K562 (cell line): ENCODE results near the gene ARFRP1. TPM values are rescaled to one million over a fixed set of nuclear protein-coding genes. Genes with fewer than 3 reads are reported as not detected.

ENCODE experiments used
- CBFA2T2 ChIP-seq: fragments of 450-650 bp; conservative IDR thresholded peaks from 2 replicates; pipeline ENCODE4 v1.6.1; 2017; ENCODE audit warnings: mild to moderate bottlenecking
- LEF1 ChIP-seq: fragments of 450-650 bp; IDR thresholded peaks from 2 replicates; pipeline ENCODE4 v1.6.1; 2016; ENCODE audit warnings: mild to moderate bottlenecking
- MAFF ChIP-seq: IDR thresholded peaks from 2 replicates; pipeline ENCODE4 v1.6.1; 2012; ENCODE audit warnings: low read length, improper control_type of control experiment
- MAZ ChIP-seq, 2 experiments: fragments of 450-650 bp in 1 of 2; sonication (generic) in 1 of 2; formaldehyde crosslinking; IDR thresholded peaks in 1 of 2; conservative IDR thresholded peaks in 1 of 2; 2 replicates each; pipeline versions ENCODE4 v1.4.0 to v1.5.0; 2020; ENCODE audit warnings: mild to moderate bottlenecking in 1 of 2, missing genetic modification reagents in 1 of 2
- PHF21A ChIP-seq: fragments of 450-650 bp; IDR thresholded peaks from 2 replicates; pipeline ENCODE4 v1.6.1; 2017; ENCODE audit warnings: low read depth, borderline replicate concordance
- POLR2A ChIP-seq: fragments of 450-650 bp; conservative IDR thresholded peaks from 2 replicates; pipeline ENCODE4 v1.6.1; 2016
- SNRNP70 ChIP-seq: fragments of 200-400 bp; formaldehyde crosslinking; optimal IDR thresholded peaks from 2 replicates; pipeline ENCODE3; 2017; ENCODE audit warnings: low read depth, low read length
- SPI1 ChIP-seq: IDR thresholded peaks from 2 replicates; pipeline ENCODE4 v1.6.1; 2011; ENCODE audit warnings: low read depth, low read length, control low read depth, borderline replicate concordance
- ZFX ChIP-seq: sonication (generic); formaldehyde crosslinking; IDR thresholded peaks from 2 replicates; pipeline ENCODE4 v1.8.0; 2022; ENCODE audit warnings: mild to moderate bottlenecking, missing genetic modification reagents, moderate library complexity
- ZNF57 ChIP-seq: fragments of 450-650 bp; formaldehyde crosslinking; IDR thresholded peaks from 2 replicates; pipeline ENCODE4 v1.4.0; 2020; ENCODE audit warnings: mild to moderate bottlenecking, moderate library complexity
- ZNF668 ChIP-seq: fragments of 250-450 bp; sonication (Bioruptor Pico); IDR thresholded peaks from 2 replicates; pipeline ENCODE4 v1.8.0; 2022; ENCODE audit warnings: mild to moderate bottlenecking, inconsistent platforms
- ZNF830 ChIP-seq: fragments of 250-450 bp; sonication (Bioruptor Pico); IDR thresholded peaks from 2 replicates; pipeline ENCODE4 v1.5.0; 2021; ENCODE audit warnings: mild to moderate bottlenecking
- polyA plus RNA-seq, 8 experiments: library from polyadenylated mRNA; depleted of rRNA in 4 of 8; stranded (reverse) in 5 of 8; unstranded in 3 of 8; fragments of >200 nt; fragmentation: Nextera tagmentation in 2 of 8; fragmentation: Illumina TruSeq in 1 of 8; extraction: Ambion mirVana in 2 of 8; extraction: Trizol in 1 of 8; gene quantifications; 2 replicates each; pipeline versions ENCODE4 v1.2.1 to v1.2.3, GENCODE V29; 2011 to 2014; ENCODE audit warnings: inconsistent platforms in 1 of 8, missing spikeins in 1 of 8
- total RNA-seq, 7 experiments: library from RNA; depleted of rRNA in 6 of 7; stranded (reverse); fragments of >200 nt in 6 of 7; fragmentation: Illumina TruSeq in 2 of 7; extraction: Trizol in 2 of 7; gene quantifications; 2 replicates each; pipeline versions ENCODE4 v1.2.1 to v1.2.3, GENCODE V29; 2011 to 2021; ENCODE audit warnings: low replicate concordance in 1 of 7
- TF ChIP-seq, protein P1 (sequence below): fragments of 250-450 bp; sonication (Bioruptor Pico); IDR thresholded peaks from 2 replicates; pipeline ENCODE4 v1.5.0; 2022; ENCODE audit warnings: mild to moderate bottlenecking
- TF ChIP-seq, protein P2 (sequence below): fragments of 250-450 bp; sonication (Bioruptor Pico); IDR thresholded peaks from 2 replicates; pipeline ENCODE4 v1.4.0; 2020; ENCODE audit warnings: mild to moderate bottlenecking, moderate library complexity
- TF ChIP-seq, protein P3 (sequence below): fragments of 250-450 bp; sonication (Bioruptor Pico); IDR thresholded peaks from 2 replicates; pipeline ENCODE4 v1.5.0; 2020; ENCODE audit warnings: mild to moderate bottlenecking, borderline replicate concordance
- TF ChIP-seq, protein P4 (sequence below): fragments of 450-650 bp; formaldehyde crosslinking; IDR thresholded peaks from 2 replicates; pipeline ENCODE4 v1.4.0; 2022; ENCODE audit warnings: missing genetic modification characterization
- TF ChIP-seq, protein P5 (sequence below): fragments of 450-650 bp; IDR thresholded peaks from 2 replicates; pipeline ENCODE4 v1.6.1; 2017; ENCODE audit warnings: antibody characterized with exemption, mild to moderate bottlenecking

ARFRP1 gene
- total and polyA plus RNA-seq, 9 of the 15 experiments (the other 6 are each of a cell fraction or from before 2014, with no cell fraction given): 2.2 to 78.9 (median 37.3) TPM

DNA sequence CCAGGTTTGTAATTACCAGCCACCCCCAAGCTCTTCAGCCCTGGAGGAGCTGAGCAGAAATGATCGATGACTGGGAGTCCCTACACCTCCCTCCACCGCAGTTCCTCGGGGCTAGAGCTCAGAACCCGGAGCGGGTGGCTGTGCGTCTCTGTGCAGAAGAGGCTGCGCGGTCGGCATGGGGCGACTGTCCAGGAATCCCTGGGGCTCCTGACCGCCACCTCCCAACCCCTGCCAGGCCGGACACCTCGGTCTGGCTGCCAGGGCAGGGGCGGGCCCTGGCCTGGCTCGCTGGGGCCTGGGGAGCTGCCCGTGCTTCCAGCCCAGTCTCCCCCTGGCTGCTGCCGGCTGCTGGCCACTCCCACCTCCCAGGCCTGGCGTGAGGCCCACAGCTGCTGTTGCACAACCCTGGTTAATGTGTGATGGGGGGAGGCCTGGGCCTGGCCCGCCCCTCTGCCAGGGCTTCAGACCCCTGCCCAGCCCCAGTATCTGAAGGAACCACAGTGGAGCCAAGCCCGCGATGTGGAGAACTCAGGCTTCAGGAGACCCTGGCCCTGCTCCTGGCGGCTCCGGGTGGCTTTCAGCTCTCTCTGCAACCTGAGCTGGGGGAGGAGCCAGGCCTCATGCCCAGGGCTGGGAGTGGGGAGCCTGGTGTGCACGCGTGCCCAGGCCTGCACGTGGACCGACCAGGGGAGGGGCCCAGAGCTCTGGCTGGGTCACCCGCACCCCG lies 33.0 kb upstream of the ARFRP1 start (continued):
- TF ChIP-seq, protein P1, sequence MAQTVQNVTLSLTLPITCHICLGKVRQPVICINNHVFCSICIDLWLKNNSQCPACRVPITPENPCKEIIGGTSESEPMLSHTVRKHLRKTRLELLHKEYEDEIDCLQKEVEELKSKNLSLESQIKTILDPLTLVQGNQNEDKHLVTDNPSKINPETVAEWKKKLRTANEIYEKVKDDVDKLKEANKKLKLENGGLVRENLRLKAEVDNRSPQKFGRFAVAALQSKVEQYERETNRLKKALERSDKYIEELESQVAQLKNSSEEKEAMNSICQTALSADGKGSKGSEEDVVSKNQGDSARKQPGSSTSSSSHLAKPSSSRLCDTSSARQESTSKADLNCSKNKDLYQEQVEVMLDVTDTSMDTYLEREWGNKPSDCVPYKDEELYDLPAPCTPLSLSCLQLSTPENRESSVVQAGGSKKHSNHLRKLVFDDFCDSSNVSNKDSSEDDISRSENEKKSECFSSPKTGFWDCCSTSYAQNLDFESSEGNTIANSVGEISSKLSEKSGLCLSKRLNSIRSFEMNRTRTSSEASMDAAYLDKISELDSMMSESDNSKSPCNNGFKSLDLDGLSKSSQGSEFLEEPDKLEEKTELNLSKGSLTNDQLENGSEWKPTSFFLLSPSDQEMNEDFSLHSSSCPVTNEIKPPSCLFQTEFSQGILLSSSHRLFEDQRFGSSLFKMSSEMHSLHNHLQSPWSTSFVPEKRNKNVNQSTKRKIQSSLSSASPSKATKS (CRISPR knock-in tag): no peak
- TF ChIP-seq MAZ (CRISPR knock-in tag; conservative IDR thresholded peaks at IDR 0.05 in 1 of 2, IDR thresholded peaks at IDR 0.05 in 1 of 2) (peak in 1 of 2 experiments; percentile 48; a peak in 3 of 4 replicates), ZNF830 (CRISPR knock-in tag) (no peak), MAFF (no peak), SNRNP70 (no peak), ZNF57 (no peak), POLR2A (peak; percentile 62), LEF1 (no peak), ZNF668 (CRISPR knock-in tag) (no peak), SPI1 (no peak), ZFX (CRISPR knock-in tag) (peak; percentile 77), CBFA2T2 (no peak), PHF21A (no peak)
- TF ChIP-seq, protein P2, sequence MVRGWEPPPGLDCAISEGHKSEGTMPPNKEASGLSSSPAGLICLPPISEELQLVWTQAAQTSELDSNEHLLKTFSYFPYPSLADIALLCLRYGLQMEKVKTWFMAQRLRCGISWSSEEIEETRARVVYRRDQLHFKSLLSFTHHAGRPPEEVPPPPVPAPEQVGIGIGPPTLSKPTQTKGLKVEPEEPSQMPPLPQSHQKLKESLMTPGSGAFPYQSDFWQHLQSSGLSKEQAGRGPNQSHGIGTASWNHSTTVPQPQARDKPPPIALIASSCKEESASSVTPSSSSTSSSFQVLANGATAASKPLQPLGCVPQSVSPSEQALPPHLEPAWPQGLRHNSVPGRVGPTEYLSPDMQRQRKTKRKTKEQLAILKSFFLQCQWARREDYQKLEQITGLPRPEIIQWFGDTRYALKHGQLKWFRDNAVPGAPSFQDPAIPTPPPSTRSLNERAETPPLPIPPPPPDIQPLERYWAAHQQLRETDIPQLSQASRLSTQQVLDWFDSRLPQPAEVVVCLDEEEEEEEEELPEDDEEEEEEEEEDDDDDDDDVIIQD (CRISPR knock-in tag): no peak
- TF ChIP-seq, protein P3, sequence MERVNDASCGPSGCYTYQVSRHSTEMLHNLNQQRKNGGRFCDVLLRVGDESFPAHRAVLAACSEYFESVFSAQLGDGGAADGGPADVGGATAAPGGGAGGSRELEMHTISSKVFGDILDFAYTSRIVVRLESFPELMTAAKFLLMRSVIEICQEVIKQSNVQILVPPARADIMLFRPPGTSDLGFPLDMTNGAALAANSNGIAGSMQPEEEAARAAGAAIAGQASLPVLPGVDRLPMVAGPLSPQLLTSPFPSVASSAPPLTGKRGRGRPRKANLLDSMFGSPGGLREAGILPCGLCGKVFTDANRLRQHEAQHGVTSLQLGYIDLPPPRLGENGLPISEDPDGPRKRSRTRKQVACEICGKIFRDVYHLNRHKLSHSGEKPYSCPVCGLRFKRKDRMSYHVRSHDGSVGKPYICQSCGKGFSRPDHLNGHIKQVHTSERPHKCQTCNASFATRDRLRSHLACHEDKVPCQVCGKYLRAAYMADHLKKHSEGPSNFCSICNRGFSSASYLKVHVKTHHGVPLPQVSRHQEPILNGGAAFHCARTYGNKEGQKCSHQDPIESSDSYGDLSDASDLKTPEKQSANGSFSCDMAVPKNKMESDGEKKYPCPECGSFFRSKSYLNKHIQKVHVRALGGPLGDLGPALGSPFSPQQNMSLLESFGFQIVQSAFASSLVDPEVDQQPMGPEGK (CRISPR knock-in tag): no peak
- TF ChIP-seq, protein P4, sequence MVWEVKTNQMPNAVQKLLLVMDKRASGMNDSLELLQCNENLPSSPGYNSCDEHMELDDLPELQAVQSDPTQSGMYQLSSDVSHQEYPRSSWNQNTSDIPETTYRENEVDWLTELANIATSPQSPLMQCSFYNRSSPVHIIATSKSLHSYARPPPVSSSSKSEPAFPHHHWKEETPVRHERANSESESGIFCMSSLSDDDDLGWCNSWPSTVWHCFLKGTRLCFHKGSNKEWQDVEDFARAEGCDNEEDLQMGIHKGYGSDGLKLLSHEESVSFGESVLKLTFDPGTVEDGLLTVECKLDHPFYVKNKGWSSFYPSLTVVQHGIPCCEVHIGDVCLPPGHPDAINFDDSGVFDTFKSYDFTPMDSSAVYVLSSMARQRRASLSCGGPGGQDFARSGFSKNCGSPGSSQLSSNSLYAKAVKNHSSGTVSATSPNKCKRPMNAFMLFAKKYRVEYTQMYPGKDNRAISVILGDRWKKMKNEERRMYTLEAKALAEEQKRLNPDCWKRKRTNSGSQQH: no peak
- TF ChIP-seq, protein P5, sequence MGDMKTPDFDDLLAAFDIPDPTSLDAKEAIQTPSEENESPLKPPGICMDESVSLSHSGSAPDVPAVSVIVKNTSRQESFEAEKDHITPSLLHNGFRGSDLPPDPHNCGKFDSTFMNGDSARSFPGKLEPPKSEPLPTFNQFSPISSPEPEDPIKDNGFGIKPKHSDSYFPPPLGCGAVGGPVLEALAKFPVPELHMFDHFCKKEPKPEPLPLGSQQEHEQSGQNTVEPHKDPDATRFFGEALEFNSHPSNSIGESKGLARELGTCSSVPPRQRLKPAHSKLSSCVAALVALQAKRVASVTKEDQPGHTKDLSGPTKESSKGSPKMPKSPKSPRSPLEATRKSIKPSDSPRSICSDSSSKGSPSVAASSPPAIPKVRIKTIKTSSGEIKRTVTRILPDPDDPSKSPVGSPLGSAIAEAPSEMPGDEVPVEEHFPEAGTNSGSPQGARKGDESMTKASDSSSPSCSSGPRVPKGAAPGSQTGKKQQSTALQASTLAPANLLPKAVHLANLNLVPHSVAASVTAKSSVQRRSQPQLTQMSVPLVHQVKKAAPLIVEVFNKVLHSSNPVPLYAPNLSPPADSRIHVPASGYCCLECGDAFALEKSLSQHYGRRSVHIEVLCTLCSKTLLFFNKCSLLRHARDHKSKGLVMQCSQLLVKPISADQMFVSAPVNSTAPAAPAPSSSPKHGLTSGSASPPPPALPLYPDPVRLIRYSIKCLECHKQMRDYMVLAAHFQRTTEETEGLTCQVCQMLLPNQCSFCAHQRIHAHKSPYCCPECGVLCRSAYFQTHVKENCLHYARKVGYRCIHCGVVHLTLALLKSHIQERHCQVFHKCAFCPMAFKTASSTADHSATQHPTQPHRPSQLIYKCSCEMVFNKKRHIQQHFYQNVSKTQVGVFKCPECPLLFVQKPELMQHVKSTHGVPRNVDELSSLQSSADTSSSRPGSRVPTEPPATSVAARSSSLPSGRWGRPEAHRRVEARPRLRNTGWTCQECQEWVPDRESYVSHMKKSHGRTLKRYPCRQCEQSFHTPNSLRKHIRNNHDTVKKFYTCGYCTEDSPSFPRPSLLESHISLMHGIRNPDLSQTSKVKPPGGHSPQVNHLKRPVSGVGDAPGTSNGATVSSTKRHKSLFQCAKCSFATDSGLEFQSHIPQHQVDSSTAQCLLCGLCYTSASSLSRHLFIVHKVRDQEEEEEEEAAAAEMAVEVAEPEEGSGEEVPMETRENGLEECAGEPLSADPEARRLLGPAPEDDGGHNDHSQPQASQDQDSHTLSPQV: 0 out of 2 replicates have a peak, but pooled peaks have one; percentile 28
